CD4-positive, alpha-beta memory T cell (primary cell): ENCODE results near the gene PPP1R12C. TPM values are rescaled to one million over a fixed set of nuclear protein-coding genes. Genes with fewer than 3 reads are reported as not detected.

Experiments
- CTCF ChIA-PET: fragments of 350-600 bp; sonication (Branson Sonifier 250); formaldehyde crosslinking; loops from one replicate; lab custom pipeline; 2021; ENCODE audit warnings: inconsistent platforms; ENCODE audit not compliant: partially characterized antibody; lab: Charles Lee
- POLR2A ChIA-PET: fragments of 350-600 bp; sonication (Branson Sonifier 250); formaldehyde crosslinking; loops from one replicate; lab custom pipeline; 2021; ENCODE audit not compliant: partially characterized antibody; lab: Charles Lee
- DNase-seq, 5 donors: peaks; one replicate each; pipeline versions ENCODE4 v3.0.0 to v3.0.0-alpha.2; 2020 to 2022; ENCODE audit warnings: mixed read lengths in 1 of 5
- H3K27ac ChIP-seq: one replicate; pipeline ENCODE4 v1.7.0; 2013; ENCODE audit warnings: low read depth, low read length
- H3K27me3 ChIP-seq: 2 replicates; pipeline ENCODE4 v1.7.0; 2013; ENCODE audit warnings: mild to moderate bottlenecking, low read length, moderate library complexity; ENCODE audit not compliant: insufficient read depth
- H3K36me3 ChIP-seq: 2 replicates; pipeline ENCODE4 v1.7.0; 2013; ENCODE audit warnings: mild to moderate bottlenecking, low read length, moderate library complexity; ENCODE audit not compliant: insufficient read depth
- H3K4me1 ChIP-seq: 2 replicates; pipeline ENCODE4 v1.7.0; 2013; ENCODE audit warnings: mild to moderate bottlenecking, low read length, moderate library complexity; ENCODE audit not compliant: insufficient read depth
- H3K4me3 ChIP-seq, 2 donors: one replicate each; pipeline ENCODE4 v1.7.0; 2013; ENCODE audit warnings: low read length in 2 of 2, mild to moderate bottlenecking in 1 of 2
- H3K9me3 ChIP-seq, 2 donors: one replicate each; pipeline ENCODE4 v1.7.0; 2013; ENCODE audit warnings: low read length in 2 of 2, control low read depth in 1 of 2; ENCODE audit not compliant: control insufficient read depth in 1 of 2
- H3K27ac Mint-ChIP-seq, 7 donors: one replicate each; pipeline ENCODE4 v1.8.0; 2020 to 2021; ENCODE audit warnings: mixed read lengths in 7 of 7, mild to moderate bottlenecking in 6 of 7, inconsistent platforms in 3 of 7, moderate library complexity in 3 of 7
- H3K27me3 Mint-ChIP-seq, 2 donors: one replicate each; pipeline ENCODE4 v1.8.0; 2020 to 2021; ENCODE audit warnings: mixed read lengths in 2 of 2
- H3K36me3 Mint-ChIP-seq, 2 donors: one replicate each; pipeline ENCODE4 v1.8.0; 2020 to 2021; ENCODE audit warnings: mixed read lengths in 2 of 2, inconsistent platforms in 1 of 2, mild to moderate bottlenecking in 1 of 2
- H3K4me1 Mint-ChIP-seq, 4 donors: one replicate each; pipeline ENCODE4 v1.8.0; 2020 to 2021; ENCODE audit warnings: mixed read lengths in 4 of 4, mild to moderate bottlenecking in 1 of 4
- H3K4me3 Mint-ChIP-seq, 8 donors: one replicate each; pipeline ENCODE4 v1.8.0; 2020 to 2021; ENCODE audit warnings: mixed read lengths in 8 of 8, mild to moderate bottlenecking in 7 of 8, moderate library complexity in 6 of 8, inconsistent platforms in 3 of 8
- H3K9me3 Mint-ChIP-seq, 8 donors: one replicate each; pipeline ENCODE4 v1.8.0; 2020 to 2021; ENCODE audit warnings: mixed read lengths in 8 of 8, mild to moderate bottlenecking in 5 of 8, inconsistent platforms in 3 of 8, moderate library complexity in 1 of 8
- intact Hi-C: fragments of 100-400 bp; cut with micrococcal nuclease; formaldehyde crosslinking; loops from one replicate; pipeline ENCODE4 v1.15.1; 2023
- polyA plus RNA-seq, 2 donors: library from polyadenylated mRNA; unstranded; fragments of 300-500 nt; fragmentation: Illumina TruSeq; gene quantifications; one replicate each; pipeline ENCODE4 v1.2.3, GENCODE V29; 2021
- total RNA-seq, 2 experiments: library from RNA; stranded (reverse); gene quantifications; one replicate each; pipeline ENCODE4 v1.2.3, GENCODE V29; 2021

PPP1R12C gene
- total and polyA plus RNA-seq, 4 experiments from 2014 or later, result 1.4 to 165 (median 87.1) TPM

DNA sequence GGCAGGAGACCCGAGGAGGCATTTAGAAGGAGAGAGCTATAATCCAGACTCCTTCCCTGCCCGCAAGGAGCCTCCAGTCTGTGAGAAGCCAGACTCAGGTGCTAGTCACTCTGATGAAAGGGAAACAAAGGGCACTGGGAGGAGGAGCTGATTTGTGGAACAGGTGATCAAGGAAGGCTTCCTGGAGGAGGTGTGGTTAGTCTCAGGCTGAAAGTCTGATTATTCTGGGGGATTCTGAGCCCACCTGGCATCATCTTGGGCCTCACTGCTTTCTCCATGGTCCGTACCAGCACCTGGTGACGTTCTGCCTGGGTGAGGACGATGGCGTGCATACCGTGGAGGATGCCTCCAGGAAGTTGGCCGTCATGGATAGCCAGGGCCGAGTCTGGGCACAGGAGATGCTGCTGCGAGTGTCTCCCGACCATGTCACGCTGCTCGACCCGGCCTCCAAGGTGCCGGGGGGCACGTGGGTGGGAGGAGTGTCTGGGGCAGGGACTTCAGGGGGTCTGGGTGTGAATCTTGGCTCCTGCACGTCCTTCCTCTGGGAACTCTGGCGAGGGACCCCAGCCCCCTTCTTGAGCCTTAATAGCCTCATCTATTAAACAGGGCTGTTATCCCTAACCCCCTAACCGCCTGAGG is 37.9 kb downstream of the PPP1R12C start:
- Histone ChIP-seq H3K4me3 (no peak overlapping the region), H3K4me1 (peaks cover 23% of the 10 kb centered on the region), H3K27ac (no peak overlapping the region), H3K9me3 (no peaks in the 10 kb centered on the region), H3K27me3 (no peaks in the 10 kb centered on the region), H3K36me3 (no peaks in the 10 kb centered on the region)
- DNase-seq, result no peak
- CTCF ChIA-PET, result interaction anchor here (1.1 to 1.3 kb wide), 2 partner anchors 9 to 10 kb away, joined by 3 to 4 read pairs; no protein-coding TSS in a partner anchor
- Mint-ChIP-seq H3K4me1 (peaks cover 12 to 39% (median 23%) of the 10 kb centered on the region in 4 donors), H3K4me3 (peak overlapping the region; percentile 40 to 86 (median 72)), H3K27ac (peak overlapping the region in 2 of 7 donors; percentile 66 to 74), H3K9me3 (peaks cover 0 to 3% (median under 1%) of the 10 kb centered on the region in 8 donors), H3K27me3 (peaks cover 21 to 49% of the 10 kb centered on the region in 2 donors), H3K36me3 (no peaks in the 10 kb centered on the region)
- POLR2A ChIA-PET, result interaction anchor here (2.5 to 3.4 kb wide), 2 partner anchors 17 to 38 kb away, joined by 13 to 20 read pairs; partner anchors contain the start of genes PPP1R12C and RDH13
- intact Hi-C loops, result loop anchor here (2.0 kb wide), 3 partner anchors 37 to 519 kb away; partner anchors contain the start of genes FIZ1 and PPP1R12C

DNA sequence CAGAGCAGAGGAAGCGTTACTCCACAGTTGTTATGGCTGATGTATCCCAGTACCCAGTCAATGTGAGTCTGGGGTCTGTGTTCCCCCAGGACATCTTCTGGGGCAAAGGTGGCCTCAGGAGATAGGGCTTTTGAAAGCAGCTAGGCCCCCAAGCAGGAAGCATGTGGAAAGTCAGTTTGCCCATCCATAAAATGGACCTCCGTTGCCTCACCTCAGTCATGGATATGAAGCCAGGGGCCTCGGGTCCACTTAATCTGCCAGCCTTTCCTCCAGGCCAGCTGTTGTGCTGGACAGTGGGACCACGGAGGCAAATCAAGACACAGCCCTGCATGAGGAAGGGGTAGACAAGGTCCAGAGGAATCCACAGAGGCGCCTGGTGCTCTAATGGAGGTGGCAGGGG is 38.4 kb downstream of the PPP1R12C start:
- Mint-ChIP-seq H3K27ac (peak overlapping the region in 1 of 7 donors; percentile 69), H3K4me3 (peak overlapping the region in 4 of 8 donors; percentile 40 to 83 (median 72)), H3K9me3 (peaks cover 0 to 5% (median under 1%) of the 10 kb centered on the region in 8 donors), H3K27me3 (peaks cover 18 to 48% of the 10 kb centered on the region in 2 donors), H3K4me1 (peaks cover 12 to 35% (median 23%) of the 10 kb centered on the region in 4 donors), H3K36me3 (no peaks in the 10 kb centered on the region)
- CTCF ChIA-PET, result interaction anchor here (1.1 to 1.3 kb wide), 2 partner anchors 9 to 10 kb away, joined by 3 to 4 read pairs; no protein-coding TSS in a partner anchor
- H3K4me1 ChIP-seq, result peaks cover 23% of the 10 kb centered on the region
- POLR2A ChIA-PET, result interaction anchor here (3.4 kb wide), 1 partner anchor 16 kb away, joined by 20 read pairs; the partner anchor contains the start of gene RDH13
- intact Hi-C loops, result no loop called here
- no peak overlapping the region for H3K27ac ChIP-seq
- no peak for DNase-seq
- H3K27me3 ChIP-seq, result no peaks in the 10 kb centered on the region
- H3K36me3 ChIP-seq, result no peaks in the 10 kb centered on the region
- no peaks in the 10 kb centered on the region for H3K9me3 ChIP-seq
- no peak overlapping the region for H3K4me3 ChIP-seq

DNA sequence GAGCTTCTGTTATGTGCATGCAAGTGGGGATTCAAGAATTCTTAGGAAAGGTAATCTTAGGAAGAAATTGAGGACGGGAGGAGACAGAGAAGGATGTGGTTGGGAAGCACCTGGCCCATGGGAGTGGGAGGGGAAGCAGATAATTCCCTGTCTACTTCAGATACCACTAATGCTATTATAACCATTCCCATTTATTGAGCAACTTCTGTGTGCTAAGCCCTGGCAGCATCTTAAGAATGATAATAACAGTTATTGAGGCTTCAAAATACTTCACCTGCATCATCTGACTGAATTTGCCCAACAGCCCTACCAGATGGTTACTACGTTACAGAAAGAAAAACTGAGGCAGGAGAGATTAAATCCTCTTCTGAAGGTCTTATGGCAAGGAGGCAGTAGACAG is 40.3 kb downstream of the PPP1R12C start:
- Histone ChIP-seq H3K4me1 (peaks cover 17% of the 10 kb centered on the region), H3K27ac (no peak overlapping the region), H3K36me3 (no peaks in the 10 kb centered on the region), H3K9me3 (no peaks in the 10 kb centered on the region), H3K27me3 (no peaks in the 10 kb centered on the region), H3K4me3 (no peak overlapping the region)
- POLR2A ChIA-PET, result no interaction called here
- Mint-ChIP-seq H3K4me3 (peak overlapping the region in 1 of 8 donors; percentile 13), H3K27ac (peak overlapping the region in 1 of 7 donors; percentile 56), H3K4me1 (peaks cover 9 to 27% (median 17%) of the 10 kb centered on the region in 4 donors), H3K27me3 (peaks cover 20 to 54% of the 10 kb centered on the region in 2 donors), H3K36me3 (no peaks in the 10 kb centered on the region), H3K9me3 (peaks cover 0 to 17% (median 5%) of the 10 kb centered on the region in 8 donors)
- intact Hi-C loops, result no loop called here
- CTCF ChIA-PET, result interaction anchor here (0.5 to 0.8 kb wide), 2 partner anchors 391 to 400 kb away, joined by 3 read pairs; no protein-coding TSS in a partner anchor
- no peak for DNase-seq

DNA sequence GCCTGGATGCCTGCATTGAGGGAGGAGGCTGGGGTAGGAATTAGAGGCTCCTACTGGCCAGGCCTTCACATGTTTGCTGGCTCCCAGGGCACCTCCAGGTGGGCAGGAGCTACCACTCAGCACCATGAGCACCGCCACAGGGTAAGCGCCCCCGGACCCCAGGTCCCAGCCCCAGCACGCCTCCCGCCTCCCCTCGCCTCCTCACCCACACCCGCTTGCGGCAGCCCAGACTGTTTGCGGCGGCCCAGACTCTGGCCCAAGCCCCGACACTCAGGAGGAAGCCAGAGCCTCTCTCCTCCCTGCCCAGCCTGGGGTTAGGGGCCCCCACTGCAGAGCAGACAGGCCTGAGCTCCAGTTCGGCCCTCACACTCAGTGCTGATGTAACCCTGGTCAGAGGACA is 41.1 kb downstream of the PPP1R12C start:
- peaks cover 24 to 58% of the 10 kb centered on the region in 2 donors for H3K27me3 Mint-ChIP-seq
- H3K9me3 Mint-ChIP-seq, result peaks cover 0 to 17% (median 5%) of the 10 kb centered on the region in 8 donors
- Histone ChIP-seq H3K4me1 (peaks cover 16% of the 10 kb centered on the region), H3K27ac (no peak overlapping the region), H3K36me3 (no peaks in the 10 kb centered on the region), H3K4me3 (no peak overlapping the region), H3K9me3 (no peaks in the 10 kb centered on the region), H3K27me3 (peaks cover 7% of the 10 kb centered on the region)
- no peak overlapping the region for H3K27ac Mint-ChIP-seq
- no peaks in the 10 kb centered on the region for H3K36me3 Mint-ChIP-seq
- ChIA-PET POLR2A (no interaction called here), CTCF (no interaction called here)
- H3K4me1 Mint-ChIP-seq, result peaks cover 10 to 21% (median 13%) of the 10 kb centered on the region in 4 donors
- no peak for DNase-seq
- no peak overlapping the region for H3K4me3 Mint-ChIP-seq
- intact Hi-C loops, result no loop called here

DNA sequence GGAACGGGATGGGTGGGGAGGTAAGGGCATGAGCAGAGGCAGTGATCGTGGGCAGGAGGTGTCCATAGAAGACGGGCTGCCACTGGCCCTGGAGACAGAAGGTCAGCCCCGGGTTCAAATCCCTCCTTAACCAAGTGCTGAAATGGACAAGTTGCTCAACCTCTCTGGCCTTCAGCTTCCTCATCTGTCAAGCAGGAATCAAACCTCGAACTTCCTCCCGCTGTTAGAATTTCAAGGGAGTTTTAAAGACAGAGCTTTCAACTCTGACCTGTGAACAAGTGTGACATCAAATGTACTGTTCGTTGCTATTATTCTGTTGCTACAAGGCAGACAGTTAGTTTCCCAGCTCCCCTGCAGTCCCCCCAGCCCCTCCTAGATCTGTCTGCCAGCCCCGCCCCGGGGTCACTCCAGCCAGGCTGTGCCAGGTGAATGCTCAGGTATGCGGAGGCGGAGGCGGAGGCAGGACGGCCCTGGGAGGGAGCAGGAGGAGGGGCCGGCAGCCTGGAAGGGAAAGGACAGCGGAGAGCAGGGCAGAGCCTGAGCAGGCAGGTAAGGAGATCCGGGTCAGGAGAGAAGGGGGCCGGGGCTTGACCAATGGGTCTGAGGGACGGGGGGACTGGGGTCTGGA is 42.0 kb downstream of the PPP1R12C start, which contains the start of gene EPS8L1:
Gene EPS8L1, plus strand, starts transcription at position 499 of the 628 bp plus-strand sequence. CDS start 576 bp downstream, outside the sequence.
- Histone ChIP-seq H3K9me3 (no peaks in the 10 kb centered on the region), H3K36me3 (no peaks in the 10 kb centered on the region), H3K27me3 (peaks cover 11% of the 10 kb centered on the region), H3K4me3 (no peak within 1 kb of the TSS), H3K4me1 (peaks cover 12% of the 10 kb centered on the region), H3K27ac (no peak within 1 kb of the TSS)
- H3K36me3 Mint-ChIP-seq, result no peaks in the 10 kb centered on the region
- no peak for DNase-seq
- H3K27me3 Mint-ChIP-seq, result peaks cover 23 to 55% of the 10 kb centered on the region in 2 donors
- intact Hi-C loops, result no loop called here
- CTCF ChIA-PET, result interaction anchor here (0.5 to 1.1 kb wide), 3 partner anchors 13 to 602 kb away, joined by 3 to 4 read pairs (median 3); no protein-coding TSS in a partner anchor
- peaks cover under 1 to 17% (median 5%) of the 10 kb centered on the region in 8 donors for H3K9me3 Mint-ChIP-seq
- peak within 1 kb of the TSS in 1 of 7 donors; percentile 2 for H3K27ac Mint-ChIP-seq
- no peak within 1 kb of the TSS for H3K4me3 Mint-ChIP-seq
- H3K4me1 Mint-ChIP-seq, result peaks cover 5 to 12% (median 9%) of the 10 kb centered on the region in 4 donors
- POLR2A ChIA-PET, result interaction anchor here (1.1 kb wide), 1 partner anchor 13 kb away, joined by 4 read pairs; the partner anchor contains the start of gene RDH13

DNA sequence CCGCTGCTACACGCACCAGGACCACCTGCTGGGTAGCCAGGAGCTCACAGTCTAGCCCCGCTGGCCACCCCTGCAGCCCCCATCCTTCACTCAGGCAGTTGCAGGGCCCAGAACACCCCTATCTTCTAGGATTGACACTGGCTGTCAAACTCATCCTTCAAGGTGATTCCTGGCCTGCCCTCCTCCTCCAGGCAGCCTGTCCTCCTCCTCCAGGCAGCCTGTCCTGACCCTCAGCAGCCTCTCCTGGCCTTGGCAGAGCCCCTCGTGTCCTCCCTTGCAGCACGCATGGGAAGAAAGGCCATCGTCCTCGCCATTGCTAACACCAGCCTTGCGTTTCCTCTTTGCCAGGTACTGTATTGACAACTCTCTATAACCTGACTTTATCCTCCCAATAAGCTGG is 45.5 kb downstream of the PPP1R12C start:
- H3K27me3 ChIP-seq, result peaks cover 11% of the 10 kb centered on the region

More for the DNA sequence above, 45.5 kb downstream of the PPP1R12C start:
- peaks cover 8 to 14% (median 9%) of the 10 kb centered on the region in 4 donors for H3K4me1 Mint-ChIP-seq
- ChIA-PET POLR2A (no interaction called here), CTCF (interaction anchor here (2.0 kb wide), 1 partner anchor 17 kb away, joined by 6 read pairs; no protein-coding TSS in a partner anchor)
- H3K4me1 ChIP-seq, result peaks cover 18% of the 10 kb centered on the region
- no peak overlapping the region for H3K27ac ChIP-seq
- peak overlapping the region in 1 of 8 donors; percentile 4 for H3K4me3 Mint-ChIP-seq
- no peaks in the 10 kb centered on the region for H3K9me3 ChIP-seq
- no peaks in the 10 kb centered on the region for H3K36me3 ChIP-seq
- no peaks in the 10 kb centered on the region for H3K36me3 Mint-ChIP-seq
- intact Hi-C loops, result no loop called here
- DNase-seq, result no peak
- peaks cover 2 to 17% (median 3%) of the 10 kb centered on the region in 8 donors for H3K9me3 Mint-ChIP-seq
- no peak overlapping the region for H3K4me3 ChIP-seq
- no peak overlapping the region for H3K27ac Mint-ChIP-seq
- peaks cover 42 to 60% of the 10 kb centered on the region in 2 donors for H3K27me3 Mint-ChIP-seq
